Stomach smooth muscle (tissue), 2 donors: ENCODE data around the gene TRIP13.
"Not testable (repeated sequence)": the region's sequence is repeated elsewhere in the genome, so short reads cannot be mapped to it uniquely, and the experiment has no call there.

Experiments used
- H3K27ac ChIP-seq: one replicate; pipeline ENCODE4 v1.7.0; 2013; ENCODE audit warnings: mild to moderate bottlenecking, low read length, inconsistent platforms
- H3K27me3 ChIP-seq, 2 donors: one replicate each; pipeline ENCODE4 v1.7.0; 2013; ENCODE audit warnings: low read length in 2 of 2; ENCODE audit not compliant: insufficient read depth in 2 of 2, control insufficient read depth in 1 of 2
- H3K36me3 ChIP-seq, 2 donors: one replicate each; pipeline ENCODE4 v1.7.0; 2013; ENCODE audit warnings: low read length in 2 of 2; ENCODE audit not compliant: control insufficient read depth in 2 of 2, insufficient read depth in 2 of 2
- H3K4me1 ChIP-seq: one replicate; pipeline ENCODE4 v1.7.0; 2013; ENCODE audit warnings: low read length; ENCODE audit not compliant: control insufficient read depth, insufficient read depth
- H3K4me3 ChIP-seq, 2 donors: one replicate each; pipeline ENCODE4 v1.7.0; 2013; ENCODE audit warnings: low read length in 2 of 2
- H3K9ac ChIP-seq, 2 donors: one replicate each; pipeline ENCODE4 v1.7.0; 2013; ENCODE audit warnings: low read length in 2 of 2, mild to moderate bottlenecking in 1 of 2
- H3K9me3 ChIP-seq, 2 donors: one replicate each; pipeline ENCODE4 v1.7.0; 2013; ENCODE audit warnings: low read length in 2 of 2; ENCODE audit not compliant: control insufficient read depth in 2 of 2
- donor health status: healthy.
- donor health status: Pancreatic carcinoma.

Gene TRIP13

GRCh38 chr5:876398-877365, 16.0 kb upstream of the TRIP13 start:
- no peaks in the 10 kb centered on the region for H3K9me3 ChIP-seq
- H3K36me3 ChIP-seq = peaks cover 44 to 47% of the 10 kb centered on the region in 2 donors
- H3K4me3 ChIP-seq = no peak overlapping the region

GRCh38 chr5:878125-878524, 14.6 kb upstream of the TRIP13 start:
- H3K36me3 ChIP-seq = peaks cover 45 to 49% of the 10 kb centered on the region in 2 donors

More at GRCh38 chr5:876398-877365, 16.0 kb upstream of the TRIP13 start:
- no peaks in the 10 kb centered on the region for H3K4me1 ChIP-seq
- no peak overlapping the region for H3K9ac ChIP-seq
- H3K27me3 ChIP-seq = no peaks in the 10 kb centered on the region
- H3K27ac ChIP-seq = no peak overlapping the region

GRCh38 chr5:878677-879076, 14.0 kb upstream of the TRIP13 start:
- H3K27ac ChIP-seq, H3K4me3 ChIP-seq, H3K27me3 ChIP-seq, H3K9ac ChIP-seq, H3K9me3 ChIP-seq, H3K4me1 ChIP-seq: not testable (repeated sequence)
- H3K36me3 ChIP-seq = peaks cover 47 to 52% of the 10 kb centered on the region in 2 donors

More at GRCh38 chr5:878125-878524, 14.6 kb upstream of the TRIP13 start:
- Histone ChIP-seq H3K9me3 (no peaks in the 10 kb centered on the region), H3K4me3 (no peak overlapping the region), H3K9ac (no peak overlapping the region), H3K27me3 (no peaks in the 10 kb centered on the region), H3K27ac (no peak overlapping the region), H3K4me1 (no peaks in the 10 kb centered on the region)

- no peak overlapping the region for H3K4me3 ChIP-seq
- H3K27ac ChIP-seq = no peak overlapping the region
- H3K9me3 ChIP-seq = no peaks in the 10 kb centered on the region
- peaks cover 52 to 61% of the 10 kb centered on the region in 2 donors for H3K36me3 ChIP-seq
- no peaks in the 10 kb centered on the region for H3K4me1 ChIP-seq
- no peaks in the 10 kb centered on the region for H3K27me3 ChIP-seq
- H3K9ac ChIP-seq = no peak overlapping the region
Measured at GRCh38 chr5:880816-881550, 11.7 kb upstream of the TRIP13 start.

- H3K9ac ChIP-seq = no peak overlapping the region
- H3K36me3 ChIP-seq = peaks cover 57 to 64% of the 10 kb centered on the region in 2 donors
Measured at GRCh38 chr5:881551-881935, 11.1 kb upstream of the TRIP13 start.

GRCh38 chr5:882253-883183, 10.2 kb upstream of the TRIP13 start:
- no peak overlapping the region for H3K9ac ChIP-seq
- H3K27ac ChIP-seq = no peak overlapping the region
- H3K4me1 ChIP-seq = no peaks in the 10 kb centered on the region
- no peak overlapping the region for H3K4me3 ChIP-seq
- H3K36me3 ChIP-seq = peaks cover 59 to 68% of the 10 kb centered on the region in 2 donors
- H3K9me3 ChIP-seq = no peaks in the 10 kb centered on the region
- H3K27me3 ChIP-seq = no peaks in the 10 kb centered on the region

More at GRCh38 chr5:881551-881935, 11.1 kb upstream of the TRIP13 start:
- H3K27me3 ChIP-seq = no peaks in the 10 kb centered on the region
- no peaks in the 10 kb centered on the region for H3K4me1 ChIP-seq
- H3K9me3 ChIP-seq = no peaks in the 10 kb centered on the region
- no peak overlapping the region for H3K27ac ChIP-seq
- no peak overlapping the region for H3K4me3 ChIP-seq

- Histone ChIP-seq H3K36me3 (peaks cover 54 to 70% of the 10 kb centered on the region in 2 donors), H3K9ac (no peak overlapping the region), H3K27ac (no peak overlapping the region), H3K4me3 (no peak overlapping the region), H3K9me3 (no peaks in the 10 kb centered on the region), H3K4me1 (no peaks in the 10 kb centered on the region), H3K27me3 (no peaks in the 10 kb centered on the region)
Measured at GRCh38 chr5:883475-884181, 9.1 kb upstream of the TRIP13 start.

- H3K9me3 ChIP-seq = no peaks in the 10 kb centered on the region
- H3K36me3 ChIP-seq = peaks cover 61 to 76% of the 10 kb centered on the region in 2 donors
- no peaks in the 10 kb centered on the region for H3K4me1 ChIP-seq
- H3K27me3 ChIP-seq = no peaks in the 10 kb centered on the region
- H3K4me3 ChIP-seq = no peak overlapping the region
- no peak overlapping the region for H3K9ac ChIP-seq
- H3K27ac ChIP-seq = no peak overlapping the region
Measured at GRCh38 chr5:884345-885126, 8.1 kb upstream of the TRIP13 start.

GRCh38 chr5:885127-885442, 7.6 kb upstream of the TRIP13 start:
- H3K27ac ChIP-seq = no peak overlapping the region
- H3K27me3 ChIP-seq = no peaks in the 10 kb centered on the region
- H3K4me3 ChIP-seq = no peak overlapping the region
- H3K4me1 ChIP-seq = no peaks in the 10 kb centered on the region
- peaks cover 64 to 80% of the 10 kb centered on the region in 2 donors for H3K36me3 ChIP-seq
- no peak overlapping the region for H3K9ac ChIP-seq
- H3K9me3 ChIP-seq = no peaks in the 10 kb centered on the region
